ENCODE data around the gene UFSP2. TPM values are rescaled to one million over a fixed set of nuclear protein-coding genes. Genes with fewer than 3 reads are reported as not detected.

The UFSP2 gene
- total RNA-seq, 1 donor from 2014 or later = 8.6 TPM

DNA sequence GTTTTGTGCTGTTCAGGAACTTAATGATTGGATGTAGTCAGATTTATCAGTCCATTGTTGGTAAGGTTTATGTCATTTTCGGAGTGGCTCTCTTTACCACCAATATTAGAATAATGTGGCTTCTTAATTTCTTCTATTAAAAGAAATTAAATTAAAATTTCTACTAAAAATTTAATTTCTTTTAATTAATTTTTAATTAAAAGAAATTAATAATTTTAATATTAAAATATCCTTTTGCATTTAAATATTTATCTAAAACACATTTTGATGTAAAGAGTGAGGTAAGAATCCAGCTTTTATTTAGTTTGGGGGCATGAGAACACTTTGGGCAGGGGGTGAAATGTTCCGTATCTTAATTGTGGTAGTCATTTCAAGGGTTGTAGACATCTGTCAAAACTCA lies 15.7 kb upstream of the UFSP2 start:
- H3K27ac ChIP-seq = no peak overlapping the region
- no peak for DNase-seq (ENCODE audit: low spot score in 2 of 2)
- H3K4me1 ChIP-seq = no peaks in the 10 kb centered on the region
- H3K27me3 ChIP-seq = no peaks in the 10 kb centered on the region
- intact Hi-C loops (cut with DNase I) = no loop called here
- no peaks in the 10 kb centered on the region for H3K9me3 ChIP-seq
- TF ChIP-seq, protein P1, sequence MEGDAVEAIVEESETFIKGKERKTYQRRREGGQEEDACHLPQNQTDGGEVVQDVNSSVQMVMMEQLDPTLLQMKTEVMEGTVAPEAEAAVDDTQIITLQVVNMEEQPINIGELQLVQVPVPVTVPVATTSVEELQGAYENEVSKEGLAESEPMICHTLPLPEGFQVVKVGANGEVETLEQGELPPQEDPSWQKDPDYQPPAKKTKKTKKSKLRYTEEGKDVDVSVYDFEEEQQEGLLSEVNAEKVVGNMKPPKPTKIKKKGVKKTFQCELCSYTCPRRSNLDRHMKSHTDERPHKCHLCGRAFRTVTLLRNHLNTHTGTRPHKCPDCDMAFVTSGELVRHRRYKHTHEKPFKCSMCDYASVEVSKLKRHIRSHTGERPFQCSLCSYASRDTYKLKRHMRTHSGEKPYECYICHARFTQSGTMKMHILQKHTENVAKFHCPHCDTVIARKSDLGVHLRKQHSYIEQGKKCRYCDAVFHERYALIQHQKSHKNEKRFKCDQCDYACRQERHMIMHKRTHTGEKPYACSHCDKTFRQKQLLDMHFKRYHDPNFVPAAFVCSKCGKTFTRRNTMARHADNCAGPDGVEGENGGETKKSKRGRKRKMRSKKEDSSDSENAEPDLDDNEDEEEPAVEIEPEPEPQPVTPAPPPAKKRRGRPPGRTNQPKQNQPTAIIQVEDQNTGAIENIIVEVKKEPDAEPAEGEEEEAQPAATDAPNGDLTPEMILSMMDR (IDR thresholded peaks at IDR 0.05) = no peak
- H3K4me3 ChIP-seq = no peak overlapping the region
- H3K36me3 ChIP-seq = no peaks in the 10 kb centered on the region

DNA sequence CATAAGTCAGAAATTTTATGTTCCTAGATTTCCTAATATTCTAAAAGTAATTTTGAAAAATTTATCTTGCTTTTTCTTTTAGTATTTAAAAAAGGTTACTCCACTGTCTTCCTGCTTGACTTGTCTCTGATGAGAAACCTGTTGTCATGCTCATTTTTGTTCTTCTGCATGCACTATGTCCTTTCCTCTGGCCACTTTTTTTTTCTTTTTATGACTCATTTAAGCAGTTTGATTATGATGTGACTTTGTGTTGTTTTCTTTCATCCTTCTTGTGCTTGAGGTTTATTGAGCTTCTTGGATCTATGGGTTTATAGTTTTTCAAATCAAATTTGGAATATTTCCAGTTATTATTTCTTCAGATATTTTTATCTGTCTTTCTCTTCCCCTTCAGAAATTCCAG lies 12.0 kb upstream of the UFSP2 start:
- no peak overlapping the region for H3K4me3 ChIP-seq
- TF ChIP-seq, protein P1 (IDR thresholded peaks at IDR 0.05) = no peak
- H3K9me3 ChIP-seq = no peaks in the 10 kb centered on the region
- H3K4me1 ChIP-seq = no peaks in the 10 kb centered on the region
- no peak for DNase-seq (ENCODE audit: low spot score in 2 of 2)
- H3K27ac ChIP-seq = no peak overlapping the region
- H3K36me3 ChIP-seq = no peaks in the 10 kb centered on the region
- no peaks in the 10 kb centered on the region for H3K27me3 ChIP-seq
- intact Hi-C loops (cut with DNase I) = no loop called here

DNA sequence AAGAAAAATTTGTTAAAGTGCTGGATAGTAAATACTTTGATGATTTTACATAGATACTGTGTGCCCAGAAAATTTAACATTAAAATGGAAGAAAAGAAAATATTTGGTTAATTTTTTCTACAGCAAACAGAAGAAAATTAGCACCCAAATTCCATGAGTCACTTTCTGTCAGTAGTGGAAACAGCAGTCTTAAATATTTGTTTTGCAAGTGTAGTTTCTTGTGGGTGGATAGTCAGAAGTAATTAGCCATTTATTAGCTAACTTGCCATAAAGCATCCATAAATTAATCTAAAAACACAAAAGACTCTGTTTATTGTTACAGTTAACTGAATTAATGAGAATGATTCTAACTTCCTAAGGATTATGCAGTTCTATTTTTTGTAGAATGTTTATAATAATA lies 9.7 kb upstream of the UFSP2 start:
- Histone ChIP-seq H3K27me3 (no peaks in the 10 kb centered on the region), H3K36me3 (no peaks in the 10 kb centered on the region), H3K4me1 (no peaks in the 10 kb centered on the region), H3K4me3 (no peak overlapping the region), H3K9me3 (no peaks in the 10 kb centered on the region), H3K27ac (no peak overlapping the region)
- intact Hi-C loops (cut with DNase I) = no loop called here
- TF ChIP-seq, protein P1 (IDR thresholded peaks at IDR 0.05) = no peak
- DNase-seq (ENCODE audit: low spot score in 2 of 2) = no peak

DNA sequence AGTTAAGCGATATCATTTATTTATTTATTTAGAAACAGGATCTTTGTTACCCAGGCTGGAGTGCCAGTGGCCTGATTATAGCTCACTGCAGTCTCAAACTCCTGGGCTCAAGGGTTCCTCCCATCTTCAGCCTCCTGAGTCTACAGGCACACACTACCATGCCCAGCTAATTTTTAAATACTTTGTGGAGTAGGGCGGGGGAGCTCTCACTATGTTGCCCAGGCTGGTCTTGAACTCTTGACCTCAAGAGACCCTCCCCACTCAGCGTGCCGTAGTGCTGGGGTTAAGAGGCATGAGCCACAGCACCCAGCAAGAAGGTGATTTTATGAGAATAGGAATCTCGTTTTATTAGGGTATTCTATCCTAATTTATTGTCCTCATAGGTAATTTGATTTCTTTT lies 3.9 kb upstream of the UFSP2 start:
- DNase-seq (ENCODE audit: low spot score in 2 of 2) = no peak
- Histone ChIP-seq H3K4me3 (no peak overlapping the region), H3K27me3 (no peaks in the 10 kb centered on the region), H3K27ac (no peak overlapping the region), H3K36me3 (no peaks in the 10 kb centered on the region), H3K4me1 (no peaks in the 10 kb centered on the region), H3K9me3 (no peaks in the 10 kb centered on the region)
- TF ChIP-seq, protein P1 (IDR thresholded peaks at IDR 0.05) = no peak
- intact Hi-C loops (cut with DNase I) = loop anchor here (5.0 to 10.0 kb wide), 3 partner anchors 168 to 1027 kb away; partner anchors contain the start of genes CFAP97 and SNX25

DNA sequence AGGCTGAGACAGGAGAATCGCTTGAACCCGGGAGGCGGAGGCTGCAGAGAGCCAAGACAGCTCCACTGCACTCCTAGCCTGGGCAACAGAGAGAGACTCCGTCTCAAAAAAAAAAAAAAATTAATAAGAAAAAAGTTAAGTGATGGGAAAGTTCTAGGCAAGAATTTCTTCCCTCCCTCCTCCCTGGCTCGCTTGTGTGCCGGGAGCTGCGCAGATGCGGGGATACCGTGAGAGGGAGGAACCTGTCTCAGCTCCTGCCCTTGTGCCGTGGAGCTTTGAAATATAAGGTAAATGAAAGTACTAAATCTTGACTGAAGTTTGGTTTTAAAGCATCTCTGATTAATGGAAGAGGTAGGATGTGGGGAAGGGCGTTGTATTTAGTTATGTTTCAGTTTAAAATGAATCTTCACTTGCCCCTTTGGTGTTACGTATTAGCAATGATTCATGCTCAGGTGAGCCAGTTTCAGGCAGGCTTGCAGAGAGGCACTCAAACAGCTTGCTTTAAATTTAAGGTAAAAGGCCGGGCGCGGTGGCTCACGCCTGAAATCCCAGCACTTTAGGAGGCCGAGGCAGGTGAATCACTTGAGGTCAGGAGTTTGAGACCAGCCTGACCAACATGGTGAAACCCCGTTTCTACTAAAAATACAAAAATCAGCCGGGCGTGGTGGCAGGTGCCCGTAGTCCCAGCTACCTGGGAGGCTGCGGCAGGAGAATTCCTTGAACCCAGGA lies 1.4 kb upstream of the UFSP2 start:
- Histone ChIP-seq H3K4me3 (no peak overlapping the region), H3K36me3 (no peaks in the 10 kb centered on the region), H3K27ac (no peak overlapping the region), H3K4me1 (peaks cover 0 to 10% of the 10 kb centered on the region in 2 donors), H3K9me3 (no peaks in the 10 kb centered on the region), H3K27me3 (no peaks in the 10 kb centered on the region)
- DNase-seq (ENCODE audit: low spot score in 2 of 2) = no peak
- intact Hi-C loops (cut with DNase I) = loop anchor here (5.0 to 10.0 kb wide), 3 partner anchors 170 to 1025 kb away; partner anchors contain the start of genes CFAP97 and SNX25
- TF ChIP-seq, protein P1 (IDR thresholded peaks at IDR 0.05) = no peak
